Fibroblast of lung (primary cell): ENCODE results near the gene IL20RA. TPM values are rescaled to one million over a fixed set of nuclear protein-coding genes. Genes with fewer than 3 reads are reported as not detected.

ENCODE experiments used
- DNase-seq, 2 donors: peaks; one replicate each; pipeline versions ENCODE4 v3.0.0 to v3.0.0-alpha.2; 2010; ENCODE audit warnings: low read depth in 2 of 2
- H2AFZ ChIP-seq: 2 replicates; pipeline ENCODE4 v1.5.1; 2012; ENCODE audit warnings: low read length, control low read depth, inconsistent platforms
- H3K27ac ChIP-seq: 2 replicates; pipeline ENCODE4 v1.5.1; 2011; ENCODE audit warnings: low read length, control low read depth; ENCODE audit not compliant: insufficient read depth
- H3K27me3 ChIP-seq: 2 replicates; pipeline ENCODE4 v1.5.1; 2011; ENCODE audit warnings: mild to moderate bottlenecking, low read length; ENCODE audit not compliant: control insufficient read depth, insufficient read depth
- H3K36me3 ChIP-seq: 2 replicates; pipeline ENCODE4 v1.5.1; 2011; ENCODE audit warnings: low read length; ENCODE audit not compliant: control insufficient read depth, insufficient read depth
- H3K4me1 ChIP-seq: 2 replicates; pipeline ENCODE4 v1.5.1; 2011; ENCODE audit warnings: low read length; ENCODE audit not compliant: control insufficient read depth, insufficient read depth; ENCODE audit errors: extremely low read depth
- H3K4me2 ChIP-seq: 2 replicates; pipeline ENCODE4 v1.5.1; 2011; ENCODE audit warnings: low read length, control low read depth; ENCODE audit not compliant: insufficient read depth; ENCODE audit errors: extremely low read depth
- H3K4me3 ChIP-seq, 4 experiments: fragments of 200-600 bp in 1 of 4; sonication (generic) in 1 of 4; replicated peaks in 1 of 4; 2 replicates each; pipeline ENCODE4 v1.5.1; 2011 to 2016; ENCODE audit warnings: low read length in 4 of 4, low read depth in 3 of 4, mild to moderate bottlenecking in 3 of 4, control low read depth in 2 of 4, inconsistent platforms in 1 of 4, mixed read lengths in 1 of 4; ENCODE audit not compliant: insufficient read depth in 1 of 4; ENCODE audit errors: control extremely low read depth in 1 of 4
- H3K79me2 ChIP-seq: 2 replicates; pipeline ENCODE4 v1.5.1; 2012; ENCODE audit warnings: mild to moderate bottlenecking, low read length, inconsistent platforms; ENCODE audit not compliant: control insufficient read depth, insufficient read depth
- H3K9ac ChIP-seq: 2 replicates; pipeline ENCODE4 v1.5.1; 2011; ENCODE audit warnings: mild to moderate bottlenecking, low read length, control low read depth; ENCODE audit not compliant: insufficient read depth
- H3K9me3 ChIP-seq: 2 replicates; pipeline ENCODE4 v1.5.1; 2012; ENCODE audit warnings: low read depth, low read length; ENCODE audit not compliant: control insufficient read depth, insufficient read depth
- H4K20me1 ChIP-seq: 2 replicates; pipeline ENCODE4 v1.5.1; 2011; ENCODE audit warnings: low read length; ENCODE audit not compliant: control insufficient read depth, insufficient read depth; ENCODE audit errors: extremely low read depth
- CTCF ChIP-seq, 2 donors: IDR thresholded peaks in 1 of 2; conservative IDR thresholded peaks in 1 of 2; 1 replicate in 1 of 2; 2 replicates in 1 of 2; pipeline ENCODE4 v1.5.1; 2011 to 2012; ENCODE audit warnings: low read length in 2 of 2, control low read depth in 1 of 2, inconsistent platforms in 1 of 2, low read depth in 1 of 2, mild to moderate bottlenecking in 1 of 2
- EZH2 ChIP-seq: IDR thresholded peaks from 2 replicates; pipeline ENCODE4 v1.5.1; 2012; ENCODE audit warnings: low read length, control low read depth, mild to moderate bottlenecking; ENCODE audit errors: missing control alignments
- polyA plus RNA-seq, 2 donors: library from polyadenylated mRNA; depleted of rRNA in 1 of 2; stranded (reverse) in 1 of 2; unstranded in 1 of 2; fragments of >200 nt; gene quantifications; 2 replicates each; pipeline ENCODE4 v1.2.1, GENCODE V29; 2011 to 2012; ENCODE audit warnings: missing spikeins in 1 of 2
- total RNA-seq: library from RNA; depleted of rRNA; stranded (reverse); fragments of >200 nt; gene quantifications from 2 replicates; pipeline ENCODE4 v1.2.1, GENCODE V29; 2014

IL20RA gene
- total and polyA plus RNA-seq, 2 donors (not counting 1 experiment from before 2014, with no cell fraction given): 0.10 to 0.33 TPM

DNA sequence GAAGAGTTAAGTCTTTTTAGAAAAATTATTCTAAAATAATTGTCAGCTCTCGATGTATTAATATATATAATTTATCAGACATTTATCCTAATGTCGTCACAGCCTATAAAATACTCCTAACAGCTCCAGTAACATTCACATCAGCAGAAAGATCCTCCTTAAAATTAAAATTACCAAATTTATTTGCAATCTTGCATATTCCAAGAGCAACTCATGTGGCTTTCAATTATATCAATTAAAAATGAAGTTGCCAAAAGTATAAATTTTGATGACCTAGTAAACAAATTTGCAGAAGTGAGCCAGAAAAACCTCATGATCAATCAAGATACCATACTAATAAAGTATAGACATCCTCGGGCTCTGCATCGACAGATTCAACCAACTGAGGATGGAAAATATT is 60.2 kb downstream of the IL20RA start:
- Histone ChIP-seq H4K20me1 (no peaks in the 10 kb centered on the region), H3K4me2 (no peak overlapping the region), H3K9ac (no peak overlapping the region), H3K79me2 (no peaks in the 10 kb centered on the region), H3K36me3 (no peaks in the 10 kb centered on the region), H3K27ac (no peak overlapping the region), H3K4me3 (no peak overlapping the region), H3K4me1 (no peaks in the 10 kb centered on the region), H2AFZ (no peak overlapping the region), H3K9me3 (no peaks in the 10 kb centered on the region), H3K27me3 (peaks cover 4% of the 10 kb centered on the region)
- DNase-seq: no peak
- TF ChIP-seq CTCF (conservative IDR thresholded peaks at IDR 0.05 in 1 of 2, IDR thresholded peaks at IDR 0.05 in 1 of 2; ENCODE audit: low read depth in 1 of 2, low read length in 2 of 2) (no peak), EZH2 (no peak)

GRCh38 chr6:136983687-136984086 is 61.1 kb downstream of the IL20RA start:
- Histone ChIP-seq H2AFZ (no peak overlapping the region), H3K4me3 (no peak overlapping the region), H4K20me1 (no peaks in the 10 kb centered on the region), H3K9ac (no peak overlapping the region), H3K4me2 (no peak overlapping the region), H3K79me2 (no peaks in the 10 kb centered on the region), H3K9me3 (no peaks in the 10 kb centered on the region), H3K27ac (no peak overlapping the region), H3K4me1 (no peaks in the 10 kb centered on the region), H3K36me3 (no peaks in the 10 kb centered on the region), H3K27me3 (no peaks in the 10 kb centered on the region)
- no peak for DNase-seq
- TF ChIP-seq CTCF (conservative IDR thresholded peaks at IDR 0.05 in 1 of 2, IDR thresholded peaks at IDR 0.05 in 1 of 2; ENCODE audit: low read depth in 1 of 2, low read length in 2 of 2) (no peak), EZH2 (no peak)

GRCh38 chr6:136982928-136983327 is 61.8 kb downstream of the IL20RA start:
- no peak overlapping the region for H3K9ac ChIP-seq
- no peaks in the 10 kb centered on the region for H3K27me3 ChIP-seq
- DNase-seq: no peak
- no peak overlapping the region for H3K27ac ChIP-seq
- no peak overlapping the region for H3K4me3 ChIP-seq
- H3K36me3 ChIP-seq: no peaks in the 10 kb centered on the region
- H4K20me1 ChIP-seq: no peaks in the 10 kb centered on the region
- no peaks in the 10 kb centered on the region for H3K9me3 ChIP-seq
- H2AFZ ChIP-seq: no peak overlapping the region
- no peaks in the 10 kb centered on the region for H3K4me1 ChIP-seq
- H3K79me2 ChIP-seq: no peaks in the 10 kb centered on the region
- no peak overlapping the region for H3K4me2 ChIP-seq
- TF ChIP-seq EZH2: no peak
- no peak for TF ChIP-seq CTCF (conservative IDR thresholded peaks at IDR 0.05 in 1 of 2, IDR thresholded peaks at IDR 0.05 in 1 of 2; ENCODE audit: low read depth in 1 of 2, low read length in 2 of 2)
